Neuronal stem cell (in vitro differentiated cells): ENCODE results near the gene YEATS2.
"Not testable (repeated sequence)": the region's sequence is repeated elsewhere in the genome, so short reads cannot be mapped to it uniquely, and the experiment has no call there.

Source experiments
- DNase-seq: peaks from one replicate; pipeline ENCODE4 v3.0.0-alpha.2; 2013; ENCODE audit warnings: low spot score
- H2AFZ ChIP-seq: one replicate; pipeline ENCODE4 v1.6.1; 2013; ENCODE audit warnings: mild to moderate bottlenecking, low read length, inconsistent platforms
- H2AK5ac ChIP-seq: 2 replicates; pipeline ENCODE4 v1.6.1; 2013; ENCODE audit warnings: low read depth, mild to moderate bottlenecking, inconsistent platforms, low read length, moderate library complexity, mixed read lengths
- H2BK120ac ChIP-seq: 2 replicates; pipeline ENCODE4 v1.6.1; 2013; ENCODE audit warnings: low read depth, mild to moderate bottlenecking, inconsistent platforms, low read length, moderate library complexity, mixed read lengths
- H2BK12ac ChIP-seq: one replicate; pipeline ENCODE4 v1.6.1; 2013; ENCODE audit warnings: low read length, inconsistent platforms
- H2BK15ac ChIP-seq: 2 replicates; pipeline ENCODE4 v1.6.1; 2013; ENCODE audit warnings: mild to moderate bottlenecking, low read length, inconsistent platforms, mixed read lengths
- H2BK5ac ChIP-seq: one replicate; pipeline ENCODE4 v1.6.1; 2013; ENCODE audit warnings: inconsistent platforms, mild to moderate bottlenecking, low read length, moderate library complexity
- H3K14ac ChIP-seq: one replicate; pipeline ENCODE4 v1.6.1; 2013; ENCODE audit warnings: low read length, inconsistent platforms
- H3K18ac ChIP-seq: 2 replicates; pipeline ENCODE4 v1.6.1; 2013; ENCODE audit warnings: low read length, inconsistent platforms
- H3K23ac ChIP-seq: 2 replicates; pipeline ENCODE4 v1.6.1; 2013; ENCODE audit warnings: low read depth, mild to moderate bottlenecking, mixed read lengths, low read length, inconsistent platforms; ENCODE audit not compliant: poor library complexity
- H3K27ac ChIP-seq: replicated peaks from 3 replicates; pipeline ENCODE4 v1.5.1; 2013; ENCODE audit warnings: low read length, inconsistent platforms
- H3K27me3 ChIP-seq, 3 experiments: 2 replicates each; pipeline ENCODE4 v1.6.1; 2013; ENCODE audit warnings: low read length in 3 of 3, mild to moderate bottlenecking in 2 of 3, inconsistent platforms in 1 of 3, low read depth in 1 of 3, mixed read lengths in 1 of 3, moderate library complexity in 1 of 3; ENCODE audit not compliant: control insufficient read depth in 3 of 3, insufficient read depth in 3 of 3
- H3K36me3 ChIP-seq, 2 donors: replicated peaks in 1 of 2; 2 replicates each; pipeline ENCODE4 v1.6.1; 2013; ENCODE audit warnings: low read length in 2 of 2; ENCODE audit not compliant: control insufficient read depth in 2 of 2, insufficient read depth in 2 of 2
- H3K4ac ChIP-seq: 2 replicates; pipeline ENCODE4 v1.6.1; 2013; ENCODE audit warnings: inconsistent platforms, mild to moderate bottlenecking, low read length, moderate library complexity
- H3K4me1 ChIP-seq, 2 donors: 1 replicate in 1 of 2; 2 replicates in 1 of 2; pipeline ENCODE4 v1.6.1; 2013; ENCODE audit warnings: low read length in 2 of 2, low read depth in 1 of 2; ENCODE audit not compliant: control insufficient read depth in 2 of 2, insufficient read depth in 1 of 2
- H3K4me2 ChIP-seq: one replicate; pipeline ENCODE4 v1.6.1; 2013; ENCODE audit warnings: mild to moderate bottlenecking, low read length, inconsistent platforms; ENCODE audit not compliant: insufficient read depth, poor library complexity, severe bottlenecking
- H3K4me3 ChIP-seq, 2 donors: 2 replicates each; pipeline ENCODE4 v1.5.1; 2013; ENCODE audit warnings: low read length in 2 of 2, mild to moderate bottlenecking in 2 of 2, inconsistent platforms in 1 of 2, moderate library complexity in 1 of 2
- H3K79me1 ChIP-seq: one replicate; pipeline ENCODE4 v1.6.1; 2013; ENCODE audit warnings: low read depth, mild to moderate bottlenecking, inconsistent platforms, low read length, moderate library complexity
- H3K9ac ChIP-seq: one replicate; pipeline ENCODE4 v1.6.1; 2013; ENCODE audit warnings: mild to moderate bottlenecking, low read depth, low read length, inconsistent platforms; ENCODE audit not compliant: poor library complexity
- H3K9me3 ChIP-seq, 2 donors: replicated peaks in 1 of 2; 2 replicates each; pipeline versions ENCODE3 to v1.6.1; 2013; ENCODE audit warnings: low read length in 2 of 2, mild to moderate bottlenecking in 2 of 2, inconsistent platforms in 1 of 2, low read depth in 1 of 2, mixed read lengths in 1 of 2, moderate library complexity in 1 of 2; ENCODE audit not compliant: control insufficient read depth in 2 of 2, insufficient read depth in 1 of 2
- H4K8ac ChIP-seq: one replicate; pipeline ENCODE4 v1.6.1; 2013; ENCODE audit warnings: low read depth, mild to moderate bottlenecking, inconsistent platforms, low read length, moderate library complexity
- H4K91ac ChIP-seq: one replicate; pipeline ENCODE4 v1.6.1; 2013; ENCODE audit warnings: low read length, low read depth, mild to moderate bottlenecking, inconsistent platforms; ENCODE audit not compliant: poor library complexity
- WGBS, 2 donors: extraction: QIAGEN DNeasy Blood & Tissue Kit; methylation state at CpG; one replicate each; pipeline ENCODE4 v1.1.7; 2013; ENCODE audit warnings: missing lambda C conversion rate in 2 of 2, mixed read lengths in 1 of 2; ENCODE audit not compliant: insufficient read length in 2 of 2, insufficient replicate concordance in 1 of 2; ENCODE audit errors: extremely low coverage in 2 of 2; 5-methylcytosine and 5-hydroxymethylcytosine counted together

Gene YEATS2

GRCh38 chr3:183688874-183689273, 8.7 kb upstream of the YEATS2 start:
- no peak overlapping the region for H2BK120ac ChIP-seq
- DNase-seq = no peak
- H3K4me1 ChIP-seq = no peaks in the 10 kb centered on the region

GRCh38 chr3:183689621-183690020, 8.0 kb upstream of the YEATS2 start:
- not testable (repeated sequence) for H2BK15ac ChIP-seq, H2BK12ac ChIP-seq, H3K4me2 ChIP-seq, H3K27ac ChIP-seq, H3K18ac ChIP-seq, H3K23ac ChIP-seq, H3K36me3 ChIP-seq, H3K4me3 ChIP-seq, H3K14ac ChIP-seq, H3K9me3 ChIP-seq, DNase-seq, H4K91ac ChIP-seq, H3K9ac ChIP-seq, H2AK5ac ChIP-seq, H3K4me1 ChIP-seq, H2BK120ac ChIP-seq, H2AFZ ChIP-seq, H3K4ac ChIP-seq, H4K8ac ChIP-seq, H3K27me3 ChIP-seq, H3K79me1 ChIP-seq, H2BK5ac ChIP-seq
- WGBS, 2 donors = no CpG with 5 or more reads among the region's 5 CpGs

More at GRCh38 chr3:183688874-183689273, 8.7 kb upstream of the YEATS2 start:
- WGBS, 2 donors = no CpG with 5 or more reads among the region's 3 CpGs
- no peak overlapping the region for H3K18ac ChIP-seq
- no peak overlapping the region for H3K4ac ChIP-seq
- no peak overlapping the region for H2AFZ ChIP-seq
- no peaks in the 10 kb centered on the region for H3K36me3 ChIP-seq
- no peak overlapping the region for H3K4me3 ChIP-seq
- H4K91ac ChIP-seq = no peak overlapping the region
- no peak overlapping the region for H3K14ac ChIP-seq
- H3K4me2 ChIP-seq = no peak overlapping the region
- H2BK15ac ChIP-seq = no peak overlapping the region
- no peak overlapping the region for H3K9ac ChIP-seq
- no peak overlapping the region for H3K23ac ChIP-seq
- no peak overlapping the region for H4K8ac ChIP-seq
- H2BK5ac ChIP-seq = no peak overlapping the region
- H3K9me3 ChIP-seq = no peaks in the 10 kb centered on the region
- no peaks in the 10 kb centered on the region for H3K27me3 ChIP-seq
- H3K79me1 ChIP-seq = no peaks in the 10 kb centered on the region
- no peak overlapping the region for H3K27ac ChIP-seq
- no peak overlapping the region for H2BK12ac ChIP-seq
- no peak overlapping the region for H2AK5ac ChIP-seq

- no peaks in the 10 kb centered on the region for H3K79me1 ChIP-seq
- H2BK5ac ChIP-seq = no peak overlapping the region
- H3K27me3 ChIP-seq = no peaks in the 10 kb centered on the region
- H3K4ac ChIP-seq = no peak overlapping the region
- H3K4me3 ChIP-seq = no peak overlapping the region
- no peak overlapping the region for H4K8ac ChIP-seq
- H3K4me1 ChIP-seq = no peaks in the 10 kb centered on the region
- H3K4me2 ChIP-seq = no peak overlapping the region
- H3K36me3 ChIP-seq = no peaks in the 10 kb centered on the region
- H3K23ac ChIP-seq = no peak overlapping the region
- H2BK15ac ChIP-seq = no peak overlapping the region
- H4K91ac ChIP-seq = no peak overlapping the region
- no peak overlapping the region for H2AFZ ChIP-seq
- H3K27ac ChIP-seq = no peak overlapping the region
- WGBS, 2 donors = no CpG with 5 or more reads among the region's 11 CpGs
- no peak overlapping the region for H2AK5ac ChIP-seq
- H2BK120ac ChIP-seq = no peak overlapping the region
- H3K9me3 ChIP-seq = no peaks in the 10 kb centered on the region
- H2BK12ac ChIP-seq = no peak overlapping the region
- H3K9ac ChIP-seq = no peak overlapping the region
- no peak overlapping the region for H3K14ac ChIP-seq
- no peak overlapping the region for H3K18ac ChIP-seq
- DNase-seq = no peak
These were observed 7.1 kb upstream of the YEATS2 start for GRCh38 chr3:183690402-183690995.

- Histone ChIP-seq H2BK120ac (no peak overlapping the region), H3K27me3 (peaks cover 0 to 3% (median 0%) of the 10 kb centered on the region in 3 experiments), H3K18ac (no peak overlapping the region), H3K36me3 (no peaks in the 10 kb centered on the region), H3K4me1 (no peaks in the 10 kb centered on the region), H3K9ac (no peak overlapping the region), H3K14ac (no peak overlapping the region), H3K79me1 (no peaks in the 10 kb centered on the region), H3K4me3 (no peak overlapping the region), H2BK12ac (no peak overlapping the region), H4K8ac (no peak overlapping the region), H3K4me2 (no peak overlapping the region), H2AK5ac (no peak overlapping the region), H3K9me3 (no peaks in the 10 kb centered on the region), H2AFZ (no peak overlapping the region), H4K91ac (no peak overlapping the region), H3K27ac (no peak overlapping the region), H2BK15ac (no peak overlapping the region), H3K4ac (no peak overlapping the region), H3K23ac (no peak overlapping the region), H2BK5ac (no peak overlapping the region)
- no peak for DNase-seq
- WGBS, 2 donors = no CpG with 5 or more reads among the region's 10 CpGs
These were observed 5.2 kb upstream of the YEATS2 start for GRCh38 chr3:183692436-183692835.
